ENCODE results near the gene JPH2. TPM values are rescaled to one million over a fixed set of nuclear protein-coding genes. Genes with fewer than 3 reads are reported as not detected.

JPH2 gene
- total and polyA plus RNA-seq, 2 of the 4 experiments (the other 2 are of a cell fraction) = 0.44 to 0.54 TPM

- Histone ChIP-seq H3K23ac (ENCODE audit: low read depth, low read length) (peak overlapping the region; percentile 85), H2AK5ac (ENCODE audit: low read depth, low read length) (peak overlapping the region; percentile 13), H3K9me3 (ENCODE audit: control insufficient read depth, insufficient read depth, low read length) (no peaks in the 10 kb centered on the region), H2AK9ac (replicated peaks; ENCODE audit: low read depth, low read length, poor library complexity) (peak overlapping the region; percentile 77), H2BK15ac (ENCODE audit: low read depth, low read length) (peak overlapping the region; percentile 78), H3K27ac (ENCODE audit: insufficient read depth, low read length) (peak overlapping the region; percentile 35), H2AFZ (replicated peaks; ENCODE audit: low read length, poor library complexity) (peak overlapping the region; percentile 76), H3K4me2 (ENCODE audit: low read depth, low read length) (peak overlapping the region; percentile 34), H3K4ac (ENCODE audit: low read depth, low read length) (peak overlapping the region; percentile 59), H3K79me1 (ENCODE audit: low read depth in 1 of 2, low read length in 2 of 2) (peaks cover 2 to 3% of the 10 kb centered on the region in 2 experiments; a peak in 1 of 4 replicates), H2BK20ac (ENCODE audit: low read depth, low read length) (peak overlapping the region; percentile 57), H2BK5ac (ENCODE audit: low read depth, low read length, poor library complexity, severe bottlenecking) (peak overlapping the region; percentile 41), H3K9me1 (ENCODE audit: insufficient read depth, low read length) (peaks cover 12% of the 10 kb centered on the region), H3K4me3 (ENCODE audit: insufficient read depth, low read depth, low read length) (no peak overlapping the region), H4K8ac (ENCODE audit: low read depth in 2 of 2, low read length in 2 of 2) (peak overlapping the region; percentile 88 to 95), H3K18ac (ENCODE audit: low read depth, low read length) (peak overlapping the region; percentile 62), H2BK120ac (ENCODE audit: low read depth, low read length) (peak overlapping the region; percentile 88), H3K4me1 (ENCODE audit: control insufficient read depth, insufficient read depth, low read length) (peaks cover 13% of the 10 kb centered on the region), H3K36me3 (ENCODE audit: control insufficient read depth, insufficient read depth, low read length) (no peaks in the 10 kb centered on the region), H3K56ac (ENCODE audit: extremely low read depth, insufficient read depth, low read length) (peak overlapping the region; percentile 47; the same call in 1 of the 2 replicates), H3K9ac (ENCODE audit: low read depth, low read length) (peak overlapping the region; percentile 30; the same call in 1 of the 2 replicates), H3K27me3 (ENCODE audit: control insufficient read depth, insufficient read depth, low read length) (no peaks in the 10 kb centered on the region; the same call in 1 of the 2 replicates), H3K14ac (replicated peaks; ENCODE audit: low read depth, low read length) (peak overlapping the region; percentile 95), H4K5ac (ENCODE audit: low read depth, low read length) (peak overlapping the region; percentile 83), H4K20me1 (ENCODE audit: insufficient read depth, low read length) (no peaks in the 10 kb centered on the region), H4K91ac (ENCODE audit: insufficient read depth, low read depth, low read length) (peak overlapping the region; percentile 96)
- intact Hi-C loops (cut with micrococcal nuclease) (loop anchor here (5.0 kb wide), 1 partner anchor 45 kb away; no protein-coding TSS in a partner anchor), in situ Hi-C loops (cut with MboI; ENCODE audit: low sequenced_read_pairs) (no loop called here), dilution Hi-C loops (cut with HindIII; ENCODE audit: low sequenced_read_pairs, unreplicated experiment) (no loop called here)
- ChIA-PET POLR2A (ENCODE audit: unreplicated experiment) (interaction anchor here (1.4 kb wide), 1 partner anchor 50 kb away, joined by 5 read pairs; the partner anchor contains the start of gene JPH2), CTCF (interaction anchor here (0.6 to 0.7 kb wide), 2 partner anchors 29 to 281 kb away, joined by 3 to 6 read pairs; no protein-coding TSS in a partner anchor)
- no CpG with 5 or more reads among the region's 15 CpGs for WGBS, 2 experiments (ENCODE audit: extremely low coverage in 2 of 2, insufficient read length in 1 of 2)
- TF ChIP-seq CHD1 (IDR thresholded peaks at IDR 0.05; ENCODE audit: low read depth, low read length) (no peak), MXI1 (IDR thresholded peaks at IDR 0.05; ENCODE audit: borderline replicate concordance, low read depth, low read length) (no peak), CTCF (conservative IDR thresholded peaks at IDR 0.05; ENCODE audit: low read depth, low read length) (no peak), POLR2A (IDR thresholded peaks at IDR 0.05; ENCODE audit: low read depth, low read length) (no peak), RAD21 (IDR thresholded peaks at IDR 0.05; ENCODE audit: low read length) (no peak), MAFK (IDR thresholded peaks at IDR 0.05; ENCODE audit: low read depth, low read length) (no peak), CEBPB (IDR thresholded peaks at IDR 0.05; ENCODE audit: low read depth, low read length) (no peak), USF2 (IDR thresholded peaks at IDR 0.05; ENCODE audit: low read depth, low read length) (no peak)
- DNase-seq (peak; percentile 38), ATAC-seq (ENCODE audit: low read depth) (peak; percentile 84)
- BruUV-seq (replicated peaks) = no TSS peak
These were observed 49.7 kb downstream of the JPH2 start for GRCh38 chr20:44137266-44137801.
